Measurements from ENCODE around the gene AKR1E2. TPM values are rescaled to one million over a fixed set of nuclear protein-coding genes. Genes with fewer than 3 reads are reported as not detected.

The AKR1E2 gene
- total and polyA plus RNA-seq, 4 donors: 1.5 to 7.5 (median 3.8) TPM

DNA sequence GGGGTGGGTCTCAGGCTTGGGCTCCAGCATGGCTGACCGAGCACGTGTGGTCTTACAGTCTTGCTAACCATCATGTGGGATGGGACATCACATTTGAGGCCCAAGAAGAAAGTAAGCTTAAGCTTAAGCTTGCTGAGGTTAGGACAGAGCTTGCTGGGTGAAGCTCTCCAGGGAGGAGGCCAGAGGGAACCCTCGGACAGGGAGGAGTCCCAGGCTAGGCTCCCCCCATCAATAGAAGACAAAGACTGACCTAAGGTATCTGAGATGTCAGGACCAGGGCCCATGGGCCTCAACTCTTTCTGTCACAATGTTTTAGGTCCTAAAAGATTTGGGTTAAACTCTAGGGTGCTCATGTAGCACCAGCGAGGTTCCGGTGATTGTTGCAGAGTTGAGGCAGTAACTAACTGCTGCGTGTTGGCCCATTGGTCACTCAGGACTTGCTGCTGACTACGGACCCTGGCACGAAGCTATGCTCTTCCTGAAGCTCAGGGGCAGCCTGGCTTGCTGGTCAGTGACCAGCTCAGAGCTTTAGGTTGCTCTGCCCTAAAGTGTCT lies 10.5 kb downstream of the AKR1E2 start:
- 89 to 95% methylated on average over 8 of the region's 8 CpGs for WGBS, 2 donors
- no peak for DNase-seq

DNA sequence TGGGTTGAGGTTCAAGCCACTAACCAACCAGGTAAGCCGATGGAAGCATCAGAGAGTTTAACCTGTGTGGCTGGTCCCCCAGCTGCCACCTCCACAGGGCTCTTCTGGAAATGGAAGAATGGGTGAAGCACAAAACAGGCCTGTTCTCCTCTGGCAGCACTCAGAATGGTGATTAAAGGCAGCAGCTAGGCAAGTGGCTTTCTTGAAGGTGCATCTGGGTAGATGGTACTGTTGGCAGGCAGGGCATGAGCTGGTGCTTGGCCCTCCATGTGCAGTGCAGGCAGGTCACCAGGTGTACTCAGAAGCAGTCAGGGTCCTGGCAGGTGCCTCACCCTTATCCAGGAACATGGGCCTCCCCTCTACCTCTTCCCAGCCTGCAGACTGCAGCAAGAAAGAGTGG lies 11.5 kb downstream of the AKR1E2 start:
- Histone ChIP-seq H3K9ac (ENCODE audit: insufficient read depth in 1 of 2, low read length in 2 of 2) (no peak overlapping the region), H3K27ac (ENCODE audit: low read depth in 1 of 2, low read length in 1 of 2) (no peak overlapping the region), H3K27me3 (ENCODE audit: control insufficient read depth in 3 of 3, insufficient read depth in 3 of 3, low read length in 2 of 3) (no peaks in the 10 kb centered on the region), H3K36me3 (ENCODE audit: control insufficient read depth in 4 of 4, insufficient read depth in 4 of 4, low read length in 4 of 4) (peaks cover 0 to 12% (median 4%) of the 10 kb centered on the region in 4 donors), H3K9me3 (ENCODE audit: control insufficient read depth in 4 of 4, insufficient read depth in 3 of 4, low read length in 3 of 4) (no peaks in the 10 kb centered on the region), H3K4me1 (ENCODE audit: control insufficient read depth in 5 of 5, insufficient read depth in 5 of 5, low read length in 5 of 5) (no peaks in the 10 kb centered on the region), H3K4me3 (no peak overlapping the region)
- DNase-seq (no peak), ATAC-seq (ENCODE audit: insufficient read depth, low FRiP score) (no peak)
- TF ChIP-seq, protein P1, sequence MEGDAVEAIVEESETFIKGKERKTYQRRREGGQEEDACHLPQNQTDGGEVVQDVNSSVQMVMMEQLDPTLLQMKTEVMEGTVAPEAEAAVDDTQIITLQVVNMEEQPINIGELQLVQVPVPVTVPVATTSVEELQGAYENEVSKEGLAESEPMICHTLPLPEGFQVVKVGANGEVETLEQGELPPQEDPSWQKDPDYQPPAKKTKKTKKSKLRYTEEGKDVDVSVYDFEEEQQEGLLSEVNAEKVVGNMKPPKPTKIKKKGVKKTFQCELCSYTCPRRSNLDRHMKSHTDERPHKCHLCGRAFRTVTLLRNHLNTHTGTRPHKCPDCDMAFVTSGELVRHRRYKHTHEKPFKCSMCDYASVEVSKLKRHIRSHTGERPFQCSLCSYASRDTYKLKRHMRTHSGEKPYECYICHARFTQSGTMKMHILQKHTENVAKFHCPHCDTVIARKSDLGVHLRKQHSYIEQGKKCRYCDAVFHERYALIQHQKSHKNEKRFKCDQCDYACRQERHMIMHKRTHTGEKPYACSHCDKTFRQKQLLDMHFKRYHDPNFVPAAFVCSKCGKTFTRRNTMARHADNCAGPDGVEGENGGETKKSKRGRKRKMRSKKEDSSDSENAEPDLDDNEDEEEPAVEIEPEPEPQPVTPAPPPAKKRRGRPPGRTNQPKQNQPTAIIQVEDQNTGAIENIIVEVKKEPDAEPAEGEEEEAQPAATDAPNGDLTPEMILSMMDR (IDR thresholded peaks at IDR 0.05; ENCODE audit: control extremely low read depth, extremely low read depth): no peak
- 96% methylated on average over 1 of the region's 1 CpG for WGBS, 2 donors

More for the DNA sequence above, 10.5 kb downstream of the AKR1E2 start:
- TF ChIP-seq, protein P1 (IDR thresholded peaks at IDR 0.05; ENCODE audit: control extremely low read depth, extremely low read depth): no peak
- H3K9me3 ChIP-seq (ENCODE audit: control insufficient read depth in 4 of 4, insufficient read depth in 3 of 4, low read length in 3 of 4): no peaks in the 10 kb centered on the region
- no peaks in the 10 kb centered on the region for H3K27me3 ChIP-seq (ENCODE audit: control insufficient read depth in 3 of 3, insufficient read depth in 3 of 3, low read length in 2 of 3)
- H3K36me3 ChIP-seq (ENCODE audit: control insufficient read depth in 4 of 4, insufficient read depth in 4 of 4, low read length in 4 of 4): peaks cover 0 to 16% (median 4%) of the 10 kb centered on the region in 4 donors
- H3K9ac ChIP-seq (ENCODE audit: insufficient read depth in 1 of 2, low read length in 2 of 2): no peak overlapping the region
- H3K4me3 ChIP-seq: no peak overlapping the region
- no peak overlapping the region for H3K27ac ChIP-seq (ENCODE audit: low read depth in 1 of 2, low read length in 1 of 2)
- ATAC-seq (ENCODE audit: insufficient read depth, low FRiP score): no peak
- no peaks in the 10 kb centered on the region for H3K4me1 ChIP-seq (ENCODE audit: control insufficient read depth in 5 of 5, insufficient read depth in 5 of 5, low read length in 5 of 5)

DNA sequence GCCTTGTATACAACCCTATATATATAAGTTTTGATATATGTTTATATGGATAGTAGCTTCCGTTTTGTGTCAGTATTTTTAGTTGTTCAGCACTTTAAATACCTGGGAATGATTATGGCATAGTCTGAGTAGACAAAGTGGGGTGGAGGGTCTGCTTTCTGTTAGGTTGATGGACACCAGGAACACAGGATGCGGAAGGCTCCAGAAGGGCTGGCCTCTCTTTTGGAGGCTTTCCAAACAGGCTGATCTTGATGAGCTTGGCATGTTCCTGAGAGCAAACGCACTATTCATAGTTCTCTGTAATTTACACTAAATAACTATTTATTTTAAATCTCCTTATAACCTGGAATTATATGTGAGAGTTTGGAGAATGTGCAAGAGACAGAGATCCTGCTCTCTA lies 12.7 kb downstream of the AKR1E2 start:
- ATAC-seq (ENCODE audit: insufficient read depth, low FRiP score): no peak
- DNase-seq: peak in 2 of 3 donors; percentile 24 to 37

More for the DNA sequence above, 12.7 kb downstream of the AKR1E2 start:
- TF ChIP-seq, protein P1 (IDR thresholded peaks at IDR 0.05; ENCODE audit: control extremely low read depth, extremely low read depth): no peak
- Histone ChIP-seq H3K4me3 (no peak overlapping the region), H3K9me3 (ENCODE audit: control insufficient read depth in 4 of 4, insufficient read depth in 3 of 4, low read length in 3 of 4) (no peaks in the 10 kb centered on the region), H3K27me3 (ENCODE audit: control insufficient read depth in 3 of 3, insufficient read depth in 3 of 3, low read length in 2 of 3) (no peaks in the 10 kb centered on the region), H3K4me1 (ENCODE audit: control insufficient read depth in 5 of 5, insufficient read depth in 5 of 5, low read length in 5 of 5) (no peaks in the 10 kb centered on the region), H3K27ac (ENCODE audit: low read depth in 1 of 2, low read length in 1 of 2) (no peak overlapping the region), H3K9ac (ENCODE audit: insufficient read depth in 1 of 2, low read length in 2 of 2) (no peak overlapping the region), H3K36me3 (ENCODE audit: control insufficient read depth in 4 of 4, insufficient read depth in 4 of 4, low read length in 4 of 4) (peaks cover 0 to 11% (median 5%) of the 10 kb centered on the region in 4 donors)
- WGBS, 2 donors: 58 to 66% methylated on average over 3 of the region's 3 CpGs

Data from lung (tissue), 12 donors.